ENCODE measurements around the gene KCTD2.

KCTD2 gene

DNA sequence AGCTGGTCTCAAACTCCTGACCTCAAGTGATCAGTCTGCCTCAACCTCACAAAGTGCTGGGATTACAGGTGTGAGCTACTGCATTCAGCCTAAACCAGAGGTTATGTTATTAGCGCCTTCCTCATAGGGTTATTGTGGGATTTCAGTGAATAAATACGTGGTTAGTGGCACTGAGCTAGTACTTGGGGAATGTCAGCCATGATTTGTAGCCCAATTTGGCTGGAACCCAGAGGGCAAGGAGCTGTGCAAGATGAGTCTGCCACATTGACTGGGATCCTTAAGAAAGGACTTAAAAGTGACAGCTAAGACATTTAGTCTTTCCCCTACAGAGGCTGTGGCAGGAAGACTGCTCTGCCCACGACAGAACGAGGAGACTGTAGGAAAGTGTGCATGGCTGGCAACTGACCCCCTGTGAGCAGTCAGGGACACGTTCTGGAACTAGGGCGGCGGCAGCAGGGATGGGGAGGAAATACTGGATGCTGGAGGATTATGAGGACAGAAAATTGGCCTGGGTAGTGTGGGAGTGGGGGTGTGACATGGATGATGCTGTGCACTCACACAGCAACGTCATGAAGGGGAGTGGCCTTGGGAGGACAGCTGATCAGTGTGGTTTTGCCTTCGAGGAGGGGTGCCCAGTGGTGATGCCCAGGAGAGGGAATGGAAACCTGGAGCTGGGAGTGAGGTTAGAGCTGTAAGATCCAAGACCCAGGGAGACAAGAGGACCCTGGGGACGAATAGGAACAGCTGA, 14.9 kb upstream of the KCTD2 start:
- POLR2A ChIA-PET: interaction anchor here (0.7 to 5.7 kb wide), 6 partner anchors 20 to 72 kb away, joined by 3 to 53 read pairs (median 4); partner anchors contain the start of genes CDR2L, HID1 and MRPL58

DNA sequence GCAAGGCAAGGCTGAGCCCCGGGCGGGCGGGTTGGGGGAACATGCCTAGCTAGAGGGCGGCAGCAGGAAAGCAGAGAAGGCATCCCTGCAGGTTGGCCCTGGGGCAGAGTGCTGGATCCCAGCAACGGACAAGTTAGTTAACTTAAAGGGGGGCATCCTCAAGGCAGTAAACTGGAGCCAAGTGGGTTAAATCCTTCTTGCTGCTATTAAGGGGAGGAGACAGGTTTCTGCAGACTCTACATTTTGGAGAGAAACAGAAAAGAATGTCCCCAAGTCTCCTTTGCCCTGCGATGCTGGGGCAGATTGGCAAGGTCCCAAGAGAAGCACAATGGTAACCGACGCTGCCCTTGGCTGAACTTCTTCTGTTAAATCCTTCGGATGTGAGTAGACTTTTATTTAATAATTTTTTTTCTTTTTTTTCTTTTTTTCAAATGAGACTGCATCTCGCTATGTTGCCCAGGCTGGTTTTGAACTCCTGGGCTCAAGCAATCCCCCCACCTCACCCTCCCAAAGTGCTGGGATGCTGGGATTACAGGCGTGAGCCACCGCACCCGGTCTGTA, 14.2 kb upstream of the KCTD2 start:
- CTCF ChIA-PET: interaction anchor here (0.9 to 1.8 kb wide), 2 partner anchors 72 to 81 kb away, joined by 4 to 17 read pairs; no protein-coding TSS in a partner anchor
- POLR2A ChIA-PET: interaction anchor here (0.7 to 5.7 kb wide), 6 partner anchors 21 to 72 kb away, joined by 3 to 53 read pairs (median 4); partner anchors contain the start of genes CDR2L, HID1 and MRPL58
- DNase-seq (ENCODE audit: extremely low spot score): no peak
- TF ChIP-seq ARNT (IDR thresholded peaks at IDR 0.05) (no peak), SP1 (IDR thresholded peaks at IDR 0.05) (no peak), FOXK2 (IDR thresholded peaks at IDR 0.05) (no peak), BHLHE40 (IDR thresholded peaks at IDR 0.05; ENCODE audit: borderline replicate concordance) (no peak), TARDBP (IDR thresholded peaks at IDR 0.05) (no peak), FOXA1 (IDR thresholded peaks at IDR 0.05) (no peak), SUZ12 (IDR thresholded peaks at IDR 0.05) (no peak), LEF1 (IDR thresholded peaks at IDR 0.05; ENCODE audit: borderline replicate concordance) (no peak), CTBP1 (IDR thresholded peaks at IDR 0.05; ENCODE audit: borderline replicate concordance) (no peak), ZNF384 (IDR thresholded peaks at IDR 0.05) (no peak), FOXM1 (IDR thresholded peaks at IDR 0.05; ENCODE audit: borderline replicate concordance) (no peak), L3MBTL2 (conservative IDR thresholded peaks at IDR 0.05) (no peak), ELF4 (IDR thresholded peaks at IDR 0.05) (no peak), NFRKB (IDR thresholded peaks at IDR 0.05) (no peak), HDGF (IDR thresholded peaks at IDR 0.05; ENCODE audit: borderline replicate concordance) (no peak)
- TF ChIP-seq, protein P1, sequence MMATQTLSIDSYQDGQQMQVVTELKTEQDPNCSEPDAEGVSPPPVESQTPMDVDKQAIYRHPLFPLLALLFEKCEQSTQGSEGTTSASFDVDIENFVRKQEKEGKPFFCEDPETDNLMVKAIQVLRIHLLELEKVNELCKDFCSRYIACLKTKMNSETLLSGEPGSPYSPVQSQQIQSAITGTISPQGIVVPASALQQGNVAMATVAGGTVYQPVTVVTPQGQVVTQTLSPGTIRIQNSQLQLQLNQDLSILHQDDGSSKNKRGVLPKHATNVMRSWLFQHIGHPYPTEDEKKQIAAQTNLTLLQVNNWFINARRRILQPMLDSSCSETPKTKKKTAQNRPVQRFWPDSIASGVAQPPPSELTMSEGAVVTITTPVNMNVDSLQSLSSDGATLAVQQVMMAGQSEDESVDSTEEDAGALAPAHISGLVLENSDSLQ (IDR thresholded peaks at IDR 0.05): no peak

More for the DNA sequence above, 14.9 kb upstream of the KCTD2 start:
- peak; percentile 57 for DNase-seq (ENCODE audit: extremely low spot score)
- CTCF ChIA-PET: interaction anchor here (0.9 to 1.8 kb wide), 2 partner anchors 71 to 81 kb away, joined by 4 to 17 read pairs; no protein-coding TSS in a partner anchor
- TF ChIP-seq, protein P1 (IDR thresholded peaks at IDR 0.05): peak; percentile 42; the same call in 1 of the 2 replicates
- TF ChIP-seq NFRKB (IDR thresholded peaks at IDR 0.05): no peak

DNA sequence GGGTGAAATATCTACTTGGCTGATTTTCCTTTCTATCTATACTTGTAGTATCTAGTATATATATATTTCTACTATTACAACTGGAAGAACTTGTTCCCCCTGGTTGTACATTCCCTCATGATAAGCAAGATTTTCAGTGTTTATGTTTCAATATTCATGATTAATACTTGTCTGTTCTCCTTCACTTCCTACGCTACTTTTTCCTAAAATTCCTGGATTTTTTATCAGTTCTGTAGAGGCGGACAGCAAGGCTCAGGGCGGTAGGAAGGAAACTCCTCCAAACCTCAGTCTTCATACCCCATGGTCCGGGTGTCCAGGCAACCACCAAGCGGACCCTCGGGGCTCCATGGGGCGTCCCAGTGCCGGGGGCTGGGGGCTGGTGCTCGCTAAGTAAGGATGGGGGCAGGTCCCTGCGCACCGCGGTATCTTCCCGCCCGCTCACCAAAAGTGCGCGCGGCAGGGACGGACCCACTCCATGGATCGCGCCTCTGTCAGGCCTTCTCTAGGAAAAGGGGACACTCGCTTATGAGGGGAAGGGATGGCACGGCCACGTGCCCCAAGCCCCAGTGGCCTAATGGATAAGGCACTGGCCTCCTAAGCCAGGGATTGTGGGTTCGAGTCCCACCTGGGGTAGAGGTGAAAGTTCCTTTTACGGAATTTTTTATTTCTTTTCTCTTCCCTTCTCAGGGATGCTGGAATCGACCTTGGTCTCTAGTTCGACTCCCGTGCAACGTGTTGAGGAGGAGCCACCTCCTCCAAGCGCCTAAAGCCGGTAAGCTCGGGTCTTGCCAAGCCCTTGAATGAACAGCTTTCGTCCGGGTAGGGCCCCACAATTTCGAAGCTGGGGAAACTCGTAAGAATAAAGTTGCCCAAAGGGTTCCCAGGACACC, 13.4 kb upstream of the KCTD2 start:
- ChIA-PET POLR2A (interaction anchor here (1.4 to 3.5 kb wide), 8 partner anchors 14 to 77 kb away, joined by 4 to 82 read pairs (median 20); partner anchors contain the start of genes ARMC7, ATP5PD, CDR2L and KCTD2), CTCF (interaction anchor here (0.5 to 0.9 kb wide), 3 partner anchors 47 to 100 kb away, joined by 3 read pairs; no protein-coding TSS in a partner anchor)
- DNase-seq (ENCODE audit: extremely low spot score): peak; percentile 87
- TF ChIP-seq BHLHE40 (IDR thresholded peaks at IDR 0.05; ENCODE audit: borderline replicate concordance) (no peak), TARDBP (IDR thresholded peaks at IDR 0.05) (no peak), L3MBTL2 (conservative IDR thresholded peaks at IDR 0.05) (peak; percentile 72), FOXM1 (IDR thresholded peaks at IDR 0.05; ENCODE audit: borderline replicate concordance) (peak; percentile 60; the same call in 1 of the 2 replicates), NFRKB (IDR thresholded peaks at IDR 0.05) (no peak), LEF1 (IDR thresholded peaks at IDR 0.05; ENCODE audit: borderline replicate concordance) (no peak), SUZ12 (IDR thresholded peaks at IDR 0.05) (no peak), FOXK2 (IDR thresholded peaks at IDR 0.05) (no peak), CTBP1 (IDR thresholded peaks at IDR 0.05; ENCODE audit: borderline replicate concordance) (no peak), ELF4 (IDR thresholded peaks at IDR 0.05) (no peak), HDGF (IDR thresholded peaks at IDR 0.05; ENCODE audit: borderline replicate concordance) (no peak), ZNF384 (IDR thresholded peaks at IDR 0.05) (no peak), ARNT (IDR thresholded peaks at IDR 0.05) (peak; percentile 52; the same call in 1 of the 2 replicates)

DNA sequence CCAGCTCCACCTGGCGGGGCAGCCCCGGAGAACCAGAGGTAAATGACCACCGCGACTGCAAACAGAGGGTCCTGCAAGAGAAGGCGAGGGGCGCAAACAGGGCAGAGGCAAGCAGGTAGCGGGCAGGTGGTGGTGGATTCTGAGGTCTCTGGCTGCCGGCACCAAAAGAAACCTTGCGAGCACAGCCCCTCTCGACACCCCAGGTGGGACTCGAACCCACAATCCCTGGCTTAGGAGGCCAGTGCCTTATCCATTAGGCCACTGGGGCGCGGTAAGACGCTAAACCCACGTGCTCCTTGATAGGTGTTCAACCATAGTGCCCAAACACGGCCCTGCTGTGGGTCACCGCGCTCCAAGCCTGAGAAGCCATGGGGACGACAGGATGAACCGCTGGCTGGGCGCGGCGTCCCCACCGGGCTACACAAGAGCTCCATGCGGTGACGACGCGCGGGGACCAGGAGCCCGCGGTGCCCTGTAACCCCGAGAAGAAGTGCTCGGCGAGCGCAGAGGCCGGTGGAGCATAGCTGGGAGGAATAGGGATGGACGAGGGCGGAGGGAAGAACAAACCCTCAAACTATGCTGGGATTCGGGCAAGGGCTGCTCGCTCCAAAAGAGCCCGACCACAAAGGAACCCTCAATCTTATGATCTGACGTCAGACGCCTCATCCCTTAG, 12.7 kb upstream of the KCTD2 start:
- CTCF ChIA-PET: interaction anchor here (0.5 to 1.3 kb wide), 6 partner anchors 71 to 169 kb away, joined by 3 to 13 read pairs (median 3); no protein-coding TSS in a partner anchor
- peak; percentile 76; the same call in 1 of the 2 replicates for TF ChIP-seq HDGF (IDR thresholded peaks at IDR 0.05; ENCODE audit: borderline replicate concordance)
- peak; percentile 66; the same call in 1 of the 2 replicates for TF ChIP-seq ARNT (IDR thresholded peaks at IDR 0.05)
- TF ChIP-seq FOXA1 (IDR thresholded peaks at IDR 0.05): no peak
- TF ChIP-seq SUZ12 (IDR thresholded peaks at IDR 0.05): no peak
- peak; percentile 77; the same call in 1 of the 2 replicates for TF ChIP-seq FOXM1 (IDR thresholded peaks at IDR 0.05; ENCODE audit: borderline replicate concordance)
- no peak for TF ChIP-seq ZNF384 (IDR thresholded peaks at IDR 0.05)
- TF ChIP-seq TARDBP (IDR thresholded peaks at IDR 0.05): peak; percentile 60; the same call in 1 of the 2 replicates
- peak; percentile 94 for TF ChIP-seq L3MBTL2 (conservative IDR thresholded peaks at IDR 0.05)
- no peak for TF ChIP-seq SP1 (IDR thresholded peaks at IDR 0.05)
- no peak for TF ChIP-seq FOXK2 (IDR thresholded peaks at IDR 0.05)
- TF ChIP-seq ELF4 (IDR thresholded peaks at IDR 0.05): peak; percentile 20; the same call in 1 of the 2 replicates
- no peak; the same call in 1 of the 2 replicates for TF ChIP-seq LEF1 (IDR thresholded peaks at IDR 0.05; ENCODE audit: borderline replicate concordance)
- no peak for TF ChIP-seq BHLHE40 (IDR thresholded peaks at IDR 0.05; ENCODE audit: borderline replicate concordance)
- no peak for TF ChIP-seq NFRKB (IDR thresholded peaks at IDR 0.05)
- TF ChIP-seq, protein P1 (IDR thresholded peaks at IDR 0.05): no peak
- no peak for TF ChIP-seq CTBP1 (IDR thresholded peaks at IDR 0.05; ENCODE audit: borderline replicate concordance)
- DNase-seq (ENCODE audit: extremely low spot score): peak; percentile 69
- POLR2A ChIA-PET: interaction anchor here (0.6 to 3.5 kb wide), 24 partner anchors 10 to 228 kb away, joined by 3 to 82 read pairs (median 5); partner anchors contain the start of genes ARMC7, ATP5PD, CDR2L and HID1

Measured in HEK293T (cell line).